ENCODE measurements around the gene CORO1C.

CORO1C gene

GRCh38 chr12:108597559-108598471 is 133.5 kb downstream of the CORO1C start, which contains the start of gene TMEM119:
Gene TMEM119 (minus strand): TSS chr12:108598084. CDS start chr12:108592383, 5,701 bp downstream.
- DNase-seq, result no peak

- DNase-seq, result no peak
These were observed 134.3 kb downstream of the CORO1C start for GRCh38 chr12:108596854-108597558.

DNA sequence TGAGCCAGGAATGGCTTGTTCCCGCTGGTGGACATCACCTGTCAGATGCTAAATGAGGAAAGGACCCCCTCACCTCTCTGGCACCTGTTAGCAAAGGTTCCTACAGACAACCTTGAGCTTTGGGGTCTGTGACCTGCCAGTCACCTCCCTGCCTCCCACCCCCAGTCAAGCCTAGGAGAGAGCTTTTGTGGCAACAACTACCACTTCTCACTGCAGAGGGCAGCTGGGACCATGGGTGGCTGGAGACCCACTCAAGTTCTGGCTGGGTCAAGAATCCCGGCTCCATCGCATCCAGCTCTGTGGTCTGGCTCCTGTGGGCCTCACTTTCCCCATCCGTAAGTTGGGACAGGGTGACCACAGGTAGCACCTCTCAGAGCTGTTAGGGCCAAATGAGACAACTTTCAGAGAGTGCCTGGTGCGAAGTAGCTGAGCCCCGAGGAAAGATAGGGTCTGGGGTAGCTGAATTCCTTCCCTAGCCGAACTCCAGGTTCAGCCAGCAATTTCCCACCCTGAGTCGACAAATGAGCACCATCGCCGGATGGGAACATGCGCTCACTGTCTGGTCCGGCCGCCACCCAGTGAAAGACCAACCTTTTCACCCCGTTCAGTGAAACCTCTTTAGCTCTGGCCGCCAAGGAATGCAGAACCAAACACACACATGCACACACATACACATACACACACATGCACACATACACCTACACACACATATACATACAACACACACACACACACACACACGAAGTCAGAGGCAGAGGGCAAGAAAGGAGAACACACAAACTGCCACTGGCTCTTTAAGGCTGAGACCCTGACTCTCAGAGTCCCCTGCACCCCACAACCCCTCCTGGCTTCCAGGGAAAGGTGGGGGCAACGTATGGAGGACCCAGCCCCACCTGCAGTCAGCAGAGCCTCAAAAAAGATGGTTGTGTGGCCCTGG is 135.3 kb downstream of the CORO1C start:
- DNase-seq, result no peak
